AG08396 (cell line): ENCODE results near the gene CX3CL1.
"Not testable (repeated sequence)": the region's sequence is repeated elsewhere in the genome, so short reads cannot be mapped to it uniquely, and the experiment has no call there.

Experiments
- DNase-seq: peaks from one replicate; pipeline ENCODE4 v3.0.0; 2012; ENCODE audit warnings: low spot score, mixed read lengths

CX3CL1 gene

GRCh38 chr16:57357330-57358085 is 14.8 kb upstream of the CX3CL1 start:
- no peak for DNase-seq

- no peak for DNase-seq
Measured at GRCh38 chr16:57358086-57358420, 14.2 kb upstream of the CX3CL1 start.

- peak; percentile 1 for DNase-seq
Measured at GRCh38 chr16:57358527-57359095, 13.7 kb upstream of the CX3CL1 start, which contains the start of gene CCL22. Gene CCL22, plus strand, starts transcription at chr16:57358783. Its CDS starts 34 bp downstream, at chr16:57358817.

GRCh38 chr16:57360321-57360935 is 11.9 kb upstream of the CX3CL1 start:
- DNase-seq = no peak

GRCh38 chr16:57361404-57361803 is 10.9 kb upstream of the CX3CL1 start:
- no peak for DNase-seq

GRCh38 chr16:57364143-57364542 is 8.1 kb upstream of the CX3CL1 start:
- no peak for DNase-seq

GRCh38 chr16:57366544-57367040 is 5.7 kb upstream of the CX3CL1 start:
- no peak for DNase-seq

- DNase-seq = no peak
Measured at GRCh38 chr16:57367116-57367752, 5.1 kb upstream of the CX3CL1 start.

GRCh38 chr16:57371494-57372371 is 557 bp upstream of the CX3CL1 start:
- DNase-seq = no peak

GRCh38 chr16:57373117-57373947 is 1.0 kb downstream of the CX3CL1 start:
- DNase-seq = no peak

- DNase-seq = no peak
Measured at GRCh38 chr16:57374067-57374534, 1.8 kb downstream of the CX3CL1 start.

GRCh38 chr16:57374925-57375465 is 2.7 kb downstream of the CX3CL1 start:
- not testable (repeated sequence) for DNase-seq

- DNase-seq = no peak
Measured at GRCh38 chr16:57376313-57376818, 4.1 kb downstream of the CX3CL1 start.

- DNase-seq = no peak
Measured at GRCh38 chr16:57377080-57377841, 5.0 kb downstream of the CX3CL1 start.

GRCh38 chr16:57379579-57379978 is 7.3 kb downstream of the CX3CL1 start:
- no peak for DNase-seq

- no peak for DNase-seq
Measured at GRCh38 chr16:57380671-57381462, 8.6 kb downstream of the CX3CL1 start.

GRCh38 chr16:57381791-57382534 is 9.7 kb downstream of the CX3CL1 start:
- DNase-seq = no peak
